SK-N-SH (cell line): ENCODE results near the gene KMT2C. TPM values are rescaled to one million over a fixed set of nuclear protein-coding genes. Genes with fewer than 3 reads are reported as not detected.

Experiments used
- CTCF ChIA-PET: fragments of 300-600, 350-600 bp; formaldehyde crosslinking; extraction: SDS; loops from one replicate; lab custom pipeline; 2021; lab: Yijun Ruan, JAX
- POLR2A ChIA-PET: fragments of 350-600 bp; sonication (Branson Sonifier 250); formaldehyde crosslinking; extraction: SDS; loops from one replicate; lab custom pipeline; 2020; ENCODE audit warnings: antibody characterized with exemption, inconsistent platforms; lab: Yijun Ruan, JAX
- DNase-seq: peaks from one replicate; pipeline ENCODE4 v3.0.0; 2012
- H2AFZ ChIP-seq: fragments of 200-600 bp; sonication (generic); 2 replicates; pipeline ENCODE4 v1.8.1; 2016; ENCODE audit warnings: antibody characterized with exemption, mild to moderate bottlenecking, low read depth
- H3F3A ChIP-seq: fragments of 200-600 bp; sonication (generic); replicated peaks from 2 replicates; pipeline ENCODE3; 2016; ENCODE audit warnings: antibody characterized with exemption, mild to moderate bottlenecking; ENCODE audit not compliant: insufficient read depth
- H3K27ac ChIP-seq, 2 experiments: fragments of 200-500 bp in 1 of 2; fragments of 200-600 bp in 1 of 2; sonication (Bioruptor generic) in 1 of 2; sonication (generic), shearing (Covaris generic) in 1 of 2; 2 replicates each; pipeline versions ENCODE4 v1.5.1 to v1.6.1; 2014 to 2016; ENCODE audit warnings: low read depth in 2 of 2, inconsistent platforms in 1 of 2, low read length in 1 of 2, mild to moderate bottlenecking in 1 of 2, mixed read lengths in 1 of 2
- H3K27me3 ChIP-seq: fragments of 200-600 bp; sonication (generic), shearing (Covaris generic); 2 replicates; pipeline ENCODE4 v1.6.1; 2016; ENCODE audit warnings: mixed run types; ENCODE audit not compliant: insufficient read depth
- H3K36me3 ChIP-seq, 2 experiments: fragments of 200-500 bp in 1 of 2; fragments of 200-600 bp in 1 of 2; sonication (Bioruptor generic) in 1 of 2; sonication (generic) in 1 of 2; replicated peaks in 1 of 2; 2 replicates each; pipeline versions ENCODE3 to v1.5.1; 2014 to 2016; ENCODE audit warnings: low read length in 1 of 2, mild to moderate bottlenecking in 1 of 2; ENCODE audit not compliant: insufficient read depth in 2 of 2, control insufficient read depth in 1 of 2
- H3K4me1 ChIP-seq, 2 experiments: fragments of 200-500 bp in 1 of 2; fragments of 200-600 bp in 1 of 2; sonication (Bioruptor generic) in 1 of 2; sonication (generic), shearing (Covaris generic) in 1 of 2; 2 replicates each; pipeline versions ENCODE4 v1.5.1 to v1.6.1; 2014 to 2016; ENCODE audit warnings: low read depth in 1 of 2, low read length in 1 of 2, mixed run types in 1 of 2; ENCODE audit not compliant: insufficient read depth in 2 of 2, control insufficient read depth in 1 of 2
- H3K4me2 ChIP-seq: fragments of 200-600 bp; sonication (generic), shearing (Covaris generic); 2 replicates; pipeline ENCODE4 v1.6.1; 2017; ENCODE audit warnings: mixed run types
- H3K4me3 ChIP-seq, 2 experiments: fragments of 200-500 bp in 1 of 2; fragments of 200-600 bp in 1 of 2; sonication (Bioruptor generic) in 1 of 2; sonication (generic), shearing (Covaris generic) in 1 of 2; 2 replicates each; pipeline versions ENCODE4 v1.5.1 to v1.8.1; 2014 to 2016; ENCODE audit warnings: low read depth in 2 of 2, inconsistent platforms in 1 of 2, low read length in 1 of 2, mild to moderate bottlenecking in 1 of 2, mixed read lengths in 1 of 2, moderate library complexity in 1 of 2
- H3K79me2 ChIP-seq: fragments of 200-600 bp; sonication (generic); 2 replicates; pipeline ENCODE4 v1.8.1; 2017; ENCODE audit warnings: mild to moderate bottlenecking; ENCODE audit not compliant: insufficient read depth
- H3K9ac ChIP-seq: fragments of 200-600 bp; sonication (generic); 2 replicates; pipeline ENCODE4 v1.6.1; 2017; ENCODE audit warnings: mixed run types
- H3K9me2 ChIP-seq: fragments of 200-600 bp; sonication (generic); 2 replicates; pipeline ENCODE4 v1.6.1; 2017; ENCODE audit warnings: mixed run types
- H3K9me3 ChIP-seq: fragments of 200-600 bp; sonication (generic); 2 replicates; pipeline ENCODE4 v1.6.1; 2017; ENCODE audit warnings: mixed run types, mild to moderate bottlenecking, moderate library complexity
- H4K20me1 ChIP-seq: fragments of 200-600 bp; sonication (generic); 2 replicates; pipeline ENCODE4 v1.6.1; 2017; ENCODE audit warnings: mild to moderate bottlenecking, mixed run types; ENCODE audit not compliant: insufficient read depth
- CHD2 ChIP-seq: fragments of 150-350 bp; IDR thresholded peaks from 2 replicates; pipeline ENCODE4 v1.6.1; 2018; ENCODE audit warnings: low read length; ENCODE audit not compliant: partially characterized antibody
- ELF1 ChIP-seq: IDR thresholded peaks from 2 replicates; pipeline ENCODE4 v1.4.0; 2012
- EP300 ChIP-seq, 2 experiments: IDR thresholded peaks; 2 replicates each; pipeline versions ENCODE4 v1.4.0 to v1.6.1; 2012; ENCODE audit warnings: borderline replicate concordance in 1 of 2, low read depth in 1 of 2, low read length in 1 of 2
- EZH2phosphoT487 ChIP-seq: fragments of 200-600 bp; sonication (generic); IDR thresholded peaks from 2 replicates; pipeline ENCODE4 v1.6.1; 2017; ENCODE audit warnings: low read depth, mixed run types, mild to moderate bottlenecking, antibody characterized with exemption, moderate library complexity, borderline replicate concordance
- FOSL2 ChIP-seq: IDR thresholded peaks from 2 replicates; pipeline ENCODE4 v1.4.0; 2012; ENCODE audit warnings: low read depth, mild to moderate bottlenecking, moderate library complexity, borderline replicate concordance
- FOXJ3 ChIP-seq: sonication (generic); formaldehyde crosslinking; IDR thresholded peaks from 2 replicates; pipeline ENCODE4 v1.5.1; 2020; ENCODE audit warnings: mild to moderate bottlenecking, missing genetic modification reagents
- FOXM1 ChIP-seq: IDR thresholded peaks from 2 replicates; pipeline ENCODE4 v1.4.0; 2012; ENCODE audit warnings: low read depth, mild to moderate bottlenecking
- JUND ChIP-seq: IDR thresholded peaks from 2 replicates; pipeline ENCODE4 v1.4.0; 2012
- MAX ChIP-seq: IDR thresholded peaks from 2 replicates; pipeline ENCODE4 v1.4.0; 2012; ENCODE audit warnings: low read depth
- MEF2A ChIP-seq: IDR thresholded peaks from 2 replicates; pipeline ENCODE4 v1.4.0; 2012; ENCODE audit warnings: low read depth, borderline replicate concordance
- NFIC ChIP-seq: IDR thresholded peaks from 2 replicates; pipeline ENCODE4 v1.4.0; 2012; ENCODE audit warnings: borderline replicate concordance
- NRF1 ChIP-seq: IDR thresholded peaks from 2 replicates; pipeline ENCODE4 v1.6.1; 2012; ENCODE audit warnings: low read depth, mild to moderate bottlenecking, low read length
- RAD21 ChIP-seq: IDR thresholded peaks from 2 replicates; pipeline ENCODE4 v1.6.1; 2012; ENCODE audit warnings: mild to moderate bottlenecking, low read length
- SIN3A ChIP-seq: IDR thresholded peaks from 2 replicates; pipeline ENCODE4 v1.6.1; 2012; ENCODE audit warnings: low read depth, mild to moderate bottlenecking, low read length, moderate library complexity, borderline replicate concordance
- SMC3 ChIP-seq: IDR thresholded peaks from 2 replicates; pipeline ENCODE4 v1.6.1; 2012; ENCODE audit warnings: low read depth, low read length, improper control_type of control experiment
- WGBS: methylation state at CpG from one replicate; pipeline ENCODE4 v1.1.6; 2017; ENCODE audit warnings: low lambda C conversion rate; 5-methylcytosine and 5-hydroxymethylcytosine counted together
- polyA plus RNA-seq, 3 experiments: library from polyadenylated mRNA; depleted of rRNA; stranded (reverse); fragments of >200 nt; gene quantifications; 2 replicates each; pipeline ENCODE4 v1.2.3, GENCODE V29; 2012
- TF ChIP-seq, protein P1 (sequence below): IDR thresholded peaks from 2 replicates; pipeline ENCODE4 v1.4.0; 2012; ENCODE audit warnings: low read depth, borderline replicate concordance

The KMT2C gene
- polyA plus RNA-seq, 1 of the 3 experiments (the other 2 are of a cell fraction) = 8.0 TPM

- DNase-seq = no peak
- Histone ChIP-seq H3K36me3 (peaks cover 75 to 78% of the 10 kb centered on the region in 2 experiments), H3K9ac (no peak overlapping the region), H4K20me1 (no peaks in the 10 kb centered on the region), H3K9me3 (no peaks in the 10 kb centered on the region), H3K4me2 (no peak overlapping the region), H3K4me3 (no peak overlapping the region), H3K27me3 (no peaks in the 10 kb centered on the region), H3K4me1 (peaks cover 0 to 3% of the 10 kb centered on the region in 2 experiments; a peak in 2 of 4 replicates), H3K9me2 (no peaks in the 10 kb centered on the region), H3K27ac (no peak overlapping the region), H3K79me2 (no peaks in the 10 kb centered on the region), H3F3A (peaks cover under 1% of the 10 kb centered on the region), H2AFZ (no peak overlapping the region)
- no peak for TF ChIP-seq FOXJ3 (CRISPR knock-in tag)
- 98% methylated on average over 4 of the region's 4 CpGs for WGBS
- ChIA-PET POLR2A (no interaction called here), CTCF (interaction anchor here (1.8 kb wide), 1 partner anchor 13 kb away, joined by 5 read pairs; no protein-coding TSS in a partner anchor)
Measured at GRCh38 chr7:152196391-152196790, 239.4 kb downstream of the KMT2C start.

DNA sequence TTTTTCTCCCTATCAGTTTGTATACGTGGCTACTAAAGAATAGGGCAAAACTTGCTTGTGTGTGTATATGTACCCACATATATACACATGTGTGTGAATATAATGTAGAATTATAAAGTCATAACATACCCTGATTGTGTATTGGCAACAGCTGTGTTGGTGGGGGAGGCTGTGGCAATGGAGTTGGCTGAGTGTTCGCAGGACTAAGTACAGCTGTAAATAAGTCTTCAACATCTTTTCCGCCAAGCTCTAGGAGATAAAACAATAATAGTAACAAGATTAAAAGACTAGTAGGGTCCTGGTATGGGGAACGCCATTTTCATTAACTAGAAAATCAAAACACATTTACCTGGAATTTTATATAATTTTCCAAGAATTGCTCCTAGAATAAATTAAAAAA is 241.9 kb downstream of the KMT2C start:
- peaks cover 85 to 88% of the 10 kb centered on the region in 2 experiments for H3K36me3 ChIP-seq
- H3K27ac ChIP-seq = no peak overlapping the region
- no peaks in the 10 kb centered on the region for H3K79me2 ChIP-seq
- TF ChIP-seq MEF2A (no peak), NRF1 (no peak), SMC3 (no peak), NFIC (no peak)
- TF ChIP-seq, protein P1, sequence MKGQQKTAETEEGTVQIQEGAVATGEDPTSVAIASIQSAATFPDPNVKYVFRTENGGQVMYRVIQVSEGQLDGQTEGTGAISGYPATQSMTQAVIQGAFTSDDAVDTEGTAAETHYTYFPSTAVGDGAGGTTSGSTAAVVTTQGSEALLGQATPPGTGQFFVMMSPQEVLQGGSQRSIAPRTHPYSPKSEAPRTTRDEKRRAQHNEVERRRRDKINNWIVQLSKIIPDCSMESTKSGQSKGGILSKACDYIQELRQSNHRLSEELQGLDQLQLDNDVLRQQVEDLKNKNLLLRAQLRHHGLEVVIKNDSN = no peak
- no peaks in the 10 kb centered on the region for H3K9me2 ChIP-seq
- no peak overlapping the region for H3K4me2 ChIP-seq
- H4K20me1 ChIP-seq = no peaks in the 10 kb centered on the region
- H3F3A ChIP-seq = no peaks in the 10 kb centered on the region
- no peaks in the 10 kb centered on the region for H3K27me3 ChIP-seq
- DNase-seq = no peak
- no peaks in the 10 kb centered on the region for H3K9me3 ChIP-seq
- no peaks in the 10 kb centered on the region for H3K4me1 ChIP-seq
- ChIA-PET CTCF (interaction anchor here (0.6 to 2.0 kb wide), 5 partner anchors 8 to 513 kb away, joined by 3 to 8 read pairs (median 5); no protein-coding TSS in a partner anchor), POLR2A (no interaction called here)
- no peak overlapping the region for H3K9ac ChIP-seq
- no peak overlapping the region for H2AFZ ChIP-seq
- no peak overlapping the region for H3K4me3 ChIP-seq
- 96% methylated on average over 4 of the region's 4 CpGs for WGBS

DNA sequence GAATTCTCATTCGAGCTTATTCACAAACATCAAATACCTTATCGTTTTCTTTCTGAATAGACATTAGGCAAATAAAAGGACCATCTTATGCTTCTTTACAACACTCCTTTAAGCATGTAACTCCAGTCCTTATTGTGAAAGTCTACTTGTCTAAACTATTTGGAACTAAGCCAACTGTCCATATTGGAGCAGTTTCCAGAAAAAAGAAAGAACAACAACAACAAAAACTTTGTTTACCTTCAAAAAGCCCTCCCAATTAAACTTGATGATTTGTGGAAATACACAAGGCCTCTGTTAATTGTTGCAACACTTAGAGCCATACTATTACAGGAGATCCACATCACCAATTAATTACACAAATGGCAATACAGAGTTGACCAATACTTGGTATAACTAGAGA is 246.7 kb downstream of the KMT2C start:
- ChIA-PET POLR2A (no interaction called here), CTCF (interaction anchor here (1.5 kb wide), 1 partner anchor 518 kb away, joined by 4 read pairs; no protein-coding TSS in a partner anchor)
- Histone ChIP-seq H3K4me2 (no peak overlapping the region), H3K27me3 (no peaks in the 10 kb centered on the region), H3K9ac (no peak overlapping the region), H3K9me2 (no peaks in the 10 kb centered on the region), H3K4me1 (no peaks in the 10 kb centered on the region), H2AFZ (no peak overlapping the region), H3K4me3 (no peak overlapping the region), H4K20me1 (no peaks in the 10 kb centered on the region), H3K27ac (no peak overlapping the region), H3F3A (peaks cover 3% of the 10 kb centered on the region), H3K79me2 (no peaks in the 10 kb centered on the region), H3K9me3 (no peaks in the 10 kb centered on the region), H3K36me3 (peaks cover 84 to 86% of the 10 kb centered on the region in 2 experiments)
- no peak for DNase-seq
- TF ChIP-seq MEF2A (no peak), MAX (no peak), NRF1 (no peak), ELF1 (no peak), EZH2phosphoT487 (no peak), EP300 (IDR thresholded peaks at IDR 0.05; ENCODE audit: borderline replicate concordance in 1 of 2, low read depth in 1 of 2, low read length in 1 of 2) (no peak), CHD2 (no peak), JUND (no peak), RAD21 (no peak), FOSL2 (no peak), FOXM1 (no peak), SMC3 (no peak), SIN3A (no peak)
- WGBS = 97% methylated on average over 2 of the region's 2 CpGs
